ENCODE results near the gene ZNF750. TPM values are rescaled to one million over a fixed set of nuclear protein-coding genes. Genes with fewer than 3 reads are reported as not detected.

The ZNF750 gene
- polyA plus RNA-seq, 1 experiment = not detected

GRCh38 chr17:82820278-82821251, 19.3 kb downstream of the ZNF750 start:
- ChIA-PET CTCF (interaction anchor here (0.8 kb wide), 1 partner anchor 39 kb away, joined by 3 read pairs; no protein-coding TSS in a partner anchor), POLR2A (no interaction called here)
- no peaks in the 10 kb centered on the region for H3K27me3 ChIP-seq (ENCODE audit: control insufficient read depth, insufficient read depth, low read length)
- no peak for DNase-seq (ENCODE audit: low read depth, low spot score)
- H3K9me3 ChIP-seq (ENCODE audit: control insufficient read depth, insufficient read depth, low read length) = peaks cover 13% of the 10 kb centered on the region
- H3K4me3 ChIP-seq (ENCODE audit: low read depth, low read length) = no peak overlapping the region
- TF ChIP-seq, protein P1, sequence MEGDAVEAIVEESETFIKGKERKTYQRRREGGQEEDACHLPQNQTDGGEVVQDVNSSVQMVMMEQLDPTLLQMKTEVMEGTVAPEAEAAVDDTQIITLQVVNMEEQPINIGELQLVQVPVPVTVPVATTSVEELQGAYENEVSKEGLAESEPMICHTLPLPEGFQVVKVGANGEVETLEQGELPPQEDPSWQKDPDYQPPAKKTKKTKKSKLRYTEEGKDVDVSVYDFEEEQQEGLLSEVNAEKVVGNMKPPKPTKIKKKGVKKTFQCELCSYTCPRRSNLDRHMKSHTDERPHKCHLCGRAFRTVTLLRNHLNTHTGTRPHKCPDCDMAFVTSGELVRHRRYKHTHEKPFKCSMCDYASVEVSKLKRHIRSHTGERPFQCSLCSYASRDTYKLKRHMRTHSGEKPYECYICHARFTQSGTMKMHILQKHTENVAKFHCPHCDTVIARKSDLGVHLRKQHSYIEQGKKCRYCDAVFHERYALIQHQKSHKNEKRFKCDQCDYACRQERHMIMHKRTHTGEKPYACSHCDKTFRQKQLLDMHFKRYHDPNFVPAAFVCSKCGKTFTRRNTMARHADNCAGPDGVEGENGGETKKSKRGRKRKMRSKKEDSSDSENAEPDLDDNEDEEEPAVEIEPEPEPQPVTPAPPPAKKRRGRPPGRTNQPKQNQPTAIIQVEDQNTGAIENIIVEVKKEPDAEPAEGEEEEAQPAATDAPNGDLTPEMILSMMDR (IDR thresholded peaks at IDR 0.05; ENCODE audit: low read depth, low read length) = no peak
- no peak overlapping the region for H3K27ac ChIP-seq (ENCODE audit: low read depth, low read length)

DNA sequence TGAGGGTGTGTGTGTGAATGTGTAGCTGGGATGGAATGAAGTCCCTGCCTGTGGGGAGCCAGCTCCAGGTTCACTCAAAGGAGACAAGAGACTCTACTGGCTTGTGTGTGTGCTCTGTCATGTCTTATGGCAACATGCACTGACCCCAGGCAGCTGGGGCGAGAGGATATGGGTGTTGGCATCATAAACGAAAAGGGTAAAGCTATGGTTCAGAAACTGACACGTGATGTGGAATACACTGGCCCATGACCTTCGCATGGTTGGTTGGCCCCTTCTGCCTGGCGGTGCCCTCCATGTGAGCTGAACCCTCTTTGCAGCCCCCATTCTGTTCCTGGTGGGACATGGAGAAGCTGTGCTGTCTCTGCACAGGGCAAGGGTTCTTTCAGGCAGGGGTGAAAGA, 21.9 kb downstream of the ZNF750 start:
- Histone ChIP-seq H3K4me3 (ENCODE audit: low read depth, low read length) (no peak overlapping the region), H3K27me3 (ENCODE audit: control insufficient read depth, insufficient read depth, low read length) (no peaks in the 10 kb centered on the region), H3K9me3 (ENCODE audit: control insufficient read depth, insufficient read depth, low read length) (peaks cover 13% of the 10 kb centered on the region), H3K27ac (ENCODE audit: low read depth, low read length) (no peak overlapping the region)
- TF ChIP-seq, protein P1 (IDR thresholded peaks at IDR 0.05; ENCODE audit: low read depth, low read length) = no peak
- ChIA-PET POLR2A (no interaction called here), CTCF (no interaction called here)
- no peak for DNase-seq (ENCODE audit: low read depth, low spot score)

GRCh38 chr17:82816358-82816757, 23.5 kb downstream of the ZNF750 start:
- H3K27me3 ChIP-seq (ENCODE audit: control insufficient read depth, insufficient read depth, low read length) = no peaks in the 10 kb centered on the region
- H3K9me3 ChIP-seq (ENCODE audit: control insufficient read depth, insufficient read depth, low read length) = peaks cover 13% of the 10 kb centered on the region
- H3K4me3 ChIP-seq (ENCODE audit: low read depth, low read length) = no peak overlapping the region
- H3K27ac ChIP-seq (ENCODE audit: low read depth, low read length) = no peak overlapping the region
- TF ChIP-seq, protein P1 (IDR thresholded peaks at IDR 0.05; ENCODE audit: low read depth, low read length) = no peak
- ChIA-PET POLR2A (no interaction called here), CTCF (no interaction called here)
- no peak for DNase-seq (ENCODE audit: low read depth, low spot score)

- Histone ChIP-seq H3K27me3 (ENCODE audit: control insufficient read depth, insufficient read depth, low read length) (no peaks in the 10 kb centered on the region), H3K4me3 (ENCODE audit: low read depth, low read length) (no peak overlapping the region), H3K9me3 (ENCODE audit: control insufficient read depth, insufficient read depth, low read length) (peaks cover 11% of the 10 kb centered on the region), H3K27ac (ENCODE audit: low read depth, low read length) (no peak overlapping the region)
- TF ChIP-seq, protein P1 (IDR thresholded peaks at IDR 0.05; ENCODE audit: low read depth, low read length) = no peak
- ChIA-PET POLR2A (no interaction called here), CTCF (no interaction called here)
- no peak for DNase-seq (ENCODE audit: low read depth, low spot score)
These were observed 24.0 kb downstream of the ZNF750 start for GRCh38 chr17:82815790-82816305.

- H3K27me3 ChIP-seq (ENCODE audit: control insufficient read depth, insufficient read depth, low read length) = no peaks in the 10 kb centered on the region
- ChIA-PET POLR2A (no interaction called here), CTCF (no interaction called here)
- TF ChIP-seq, protein P1 (IDR thresholded peaks at IDR 0.05; ENCODE audit: low read depth, low read length) = no peak
- DNase-seq (ENCODE audit: low read depth, low spot score) = no peak
- H3K9me3 ChIP-seq (ENCODE audit: control insufficient read depth, insufficient read depth, low read length) = peaks cover 9% of the 10 kb centered on the region
- H3K4me3 ChIP-seq (ENCODE audit: low read depth, low read length) = no peak overlapping the region
- H3K27ac ChIP-seq (ENCODE audit: low read depth, low read length) = no peak overlapping the region
These were observed 24.5 kb downstream of the ZNF750 start for GRCh38 chr17:82815354-82815753.

Data from AG04450 (cell line).